NCI-H1417 (cell line): Measurements from ENCODE around the gene CDC27.
A peak's percentile ranks its signal among the peaks of the same experiment; 100 is the strongest.
"Not testable (repeated sequence)": the region's sequence is repeated elsewhere in the genome, so short reads cannot be mapped to it uniquely, and the experiment has no call there.

ENCODE experiments used
- DNase-seq, 3 experiments: peaks; one replicate each; lab custom pipeline; 2025; lab: John Stamatoyannopoulos, UW

The CDC27 gene

DNA sequence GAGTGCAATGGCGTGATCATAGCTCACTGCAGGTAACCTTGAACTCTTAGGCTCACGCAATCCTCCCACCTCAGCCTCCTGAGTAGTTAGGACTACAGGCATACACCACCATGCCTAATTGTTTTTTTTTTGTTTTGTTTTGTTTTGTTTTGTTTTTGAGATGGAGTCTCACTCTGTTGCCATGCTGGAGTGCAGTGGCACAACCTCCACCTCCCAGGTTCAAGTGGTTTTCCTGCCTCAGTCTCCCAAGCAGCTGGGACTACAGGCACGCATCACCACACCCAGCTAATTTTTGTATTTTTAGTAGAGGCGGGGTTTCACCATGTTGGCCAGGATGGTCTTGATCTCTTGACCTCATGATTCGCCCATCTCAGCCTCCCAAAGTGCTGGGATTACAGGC is 54.7 kb downstream of the CDC27 start:
- DNase-seq, result not testable (repeated sequence)

DNA sequence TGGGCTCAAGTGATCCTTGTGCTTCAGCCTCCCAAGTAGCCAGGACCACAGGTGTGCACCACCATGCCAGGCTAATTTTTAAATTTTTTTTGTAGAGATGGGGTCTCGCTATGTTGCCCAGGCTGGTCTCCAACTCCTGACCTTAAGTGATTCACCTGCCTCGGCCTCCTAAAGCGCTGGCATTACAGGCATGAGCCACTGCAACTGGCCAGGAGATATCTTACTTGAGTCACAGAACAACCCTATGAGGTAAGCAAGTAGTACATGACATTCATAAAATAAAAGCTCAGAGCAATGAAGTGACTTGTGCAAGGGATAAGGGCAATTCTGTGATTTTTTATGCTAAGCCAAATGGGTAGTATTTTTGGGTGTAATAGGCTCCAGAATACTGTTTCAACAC is 57.3 kb downstream of the CDC27 start:
- DNase-seq, result no peak

DNA sequence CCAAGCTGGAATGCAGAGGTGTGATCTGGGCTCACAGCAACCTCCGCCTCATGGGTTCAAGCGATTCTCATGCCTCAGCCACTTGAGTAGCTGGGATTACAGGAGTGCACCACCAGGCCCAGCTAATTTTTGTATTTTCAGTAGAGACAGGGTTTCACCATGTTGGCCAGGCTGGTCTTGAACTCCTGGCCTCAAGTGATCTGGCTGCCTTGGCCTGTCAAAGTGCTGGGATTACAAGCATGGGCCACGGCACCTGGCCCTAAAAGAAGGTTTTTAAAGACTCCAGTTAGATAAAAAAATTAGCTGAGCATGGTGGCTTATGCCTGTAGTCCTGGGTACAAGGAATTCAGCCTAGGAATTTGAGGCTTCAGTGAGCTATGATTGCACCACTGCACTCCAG is 62.3 kb downstream of the CDC27 start:
- DNase-seq, result not testable (repeated sequence)

DNA sequence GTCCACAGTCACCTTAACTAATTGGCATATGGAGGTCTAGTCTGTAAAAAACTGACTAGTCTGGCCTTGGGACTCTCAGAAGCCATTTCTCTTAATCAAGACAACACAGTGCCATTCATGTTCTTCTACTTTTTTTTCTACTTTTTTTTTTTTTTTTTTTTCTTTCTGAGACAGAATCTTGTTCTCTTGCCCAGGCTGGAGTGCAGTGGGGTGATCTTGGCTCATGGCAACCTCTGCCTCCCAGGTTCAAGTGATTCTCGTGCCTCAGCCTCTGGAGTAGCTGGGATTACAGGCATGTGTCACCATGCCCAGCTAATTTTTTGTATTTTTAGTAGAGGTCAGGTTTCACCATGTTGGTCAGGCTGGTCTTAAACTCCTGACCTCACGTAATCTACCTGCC is 65.8 kb downstream of the CDC27 start:
- not testable (repeated sequence) for DNase-seq

DNA sequence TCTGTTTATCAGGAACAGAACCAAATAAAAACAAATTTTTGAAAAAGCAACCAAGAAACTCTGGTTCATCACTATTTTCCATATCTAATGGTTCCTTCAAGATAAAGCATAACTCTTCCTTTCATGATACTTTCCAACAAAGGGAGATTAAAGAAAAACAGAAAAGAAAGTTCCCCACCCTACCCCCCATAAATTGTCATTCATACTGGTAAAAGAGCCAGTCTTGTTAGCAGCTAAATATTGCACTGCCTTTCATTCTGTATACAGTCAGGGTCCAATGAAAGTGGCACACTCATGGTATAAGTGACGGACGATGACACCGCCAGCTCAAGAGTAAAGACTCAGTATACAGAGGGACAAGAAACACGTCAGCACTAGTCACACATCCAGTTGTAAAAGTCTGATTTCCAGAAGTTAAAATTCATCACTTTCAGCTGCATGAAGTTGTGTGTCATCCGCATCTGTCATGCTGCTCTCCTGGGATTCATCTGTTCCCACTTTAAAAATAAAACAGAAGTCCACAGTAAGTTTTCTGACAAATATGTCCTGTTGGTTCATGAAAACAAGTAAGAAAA is 68.5 kb downstream of the CDC27 start:
- no peak for DNase-seq

DNA sequence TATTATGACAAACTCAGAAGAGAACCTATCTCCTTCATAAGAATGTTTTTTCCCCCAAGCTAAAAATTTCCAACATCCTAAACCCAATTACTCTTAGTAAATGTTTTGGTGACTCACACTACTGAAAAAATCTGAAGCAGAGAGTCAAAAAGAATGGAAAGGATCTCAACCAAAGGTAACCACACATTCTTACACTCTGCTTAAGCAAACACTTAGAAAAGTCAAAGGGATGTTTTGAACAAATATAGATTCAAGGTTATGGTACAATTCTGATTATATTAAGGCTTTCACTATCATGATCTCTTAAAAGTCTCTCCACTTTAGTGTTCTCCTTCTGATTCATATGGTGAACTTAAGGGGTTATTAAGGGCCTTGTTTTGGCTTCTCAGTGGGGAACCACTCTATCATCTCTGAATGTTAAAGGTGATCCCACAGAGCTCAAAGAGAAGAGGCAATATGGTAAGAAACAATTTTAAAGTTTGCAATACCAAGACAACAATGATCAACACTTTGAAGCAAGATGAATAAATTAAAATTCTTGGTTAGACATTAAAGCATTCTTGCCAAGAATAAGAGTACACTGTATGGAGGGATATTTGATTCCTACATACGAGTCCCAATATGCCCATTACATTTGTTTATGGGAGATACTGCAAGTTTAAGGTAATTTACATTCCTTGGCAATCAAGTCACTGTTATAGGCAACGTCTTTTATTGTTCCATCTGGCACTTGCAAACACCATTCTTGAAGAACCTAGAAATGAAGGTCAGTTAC is 69.2 kb downstream of the CDC27 start:
- DNase-seq, result no peak

DNA sequence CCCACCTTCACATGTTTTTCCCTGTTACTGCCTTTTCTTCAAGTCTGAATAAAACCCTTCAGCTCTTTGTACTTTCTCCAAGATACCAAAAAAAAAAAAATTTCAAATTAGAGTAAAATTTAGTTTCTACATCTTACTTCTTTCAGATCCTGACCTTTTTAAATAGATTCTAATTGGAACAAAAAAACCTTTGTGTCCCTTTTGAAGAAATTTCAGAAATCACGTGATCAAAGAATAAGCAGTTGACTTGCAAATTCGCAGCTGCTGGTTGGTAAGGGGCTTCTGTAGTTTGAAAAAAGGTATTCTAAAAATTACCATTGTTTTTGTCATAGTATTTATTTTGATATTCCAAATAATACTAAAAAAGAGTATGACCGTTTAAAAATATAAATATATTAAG is 71.7 kb downstream of the CDC27 start:
- DNase-seq, result no peak

DNA sequence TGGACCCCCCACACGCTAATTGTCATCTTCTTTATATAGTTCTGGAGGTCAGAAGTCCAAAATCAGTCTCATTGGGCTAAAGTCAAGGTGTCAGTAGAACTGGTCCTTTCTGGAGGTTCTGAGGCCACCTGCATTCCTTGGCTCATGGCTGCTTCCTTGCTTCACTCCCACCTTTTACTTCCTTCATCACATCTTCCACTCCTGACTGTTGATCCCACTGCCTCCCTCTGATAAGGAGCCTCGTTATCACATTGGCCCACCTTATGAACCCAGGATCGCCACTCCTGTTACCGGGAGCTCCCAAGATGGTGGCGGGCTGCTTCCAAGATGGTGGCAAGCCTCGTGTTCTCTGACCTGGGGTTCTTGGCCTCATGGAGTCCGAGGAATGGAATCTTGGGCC is 83.0 kb downstream of the CDC27 start:
- no peak for DNase-seq

DNA sequence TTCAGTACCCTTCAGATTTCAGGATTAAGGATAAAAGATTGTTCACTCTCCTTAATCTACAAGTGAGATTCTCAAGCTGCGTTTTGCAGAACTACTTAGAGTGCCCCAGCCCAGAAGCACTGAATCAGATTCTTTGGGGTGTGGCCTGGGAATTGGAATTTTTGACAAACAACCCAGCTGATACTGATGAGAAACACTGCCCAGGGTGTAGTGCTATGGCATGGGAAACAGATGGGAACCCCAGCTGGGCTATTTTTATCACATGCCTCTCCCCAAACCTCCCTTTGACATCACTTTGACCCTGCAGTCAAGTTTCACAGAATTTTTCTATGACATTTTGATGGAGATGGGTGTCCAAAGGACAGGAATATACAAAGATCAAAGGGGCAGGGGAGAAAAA is 83.8 kb downstream of the CDC27 start:
- DNase-seq, result not testable (repeated sequence)

DNA sequence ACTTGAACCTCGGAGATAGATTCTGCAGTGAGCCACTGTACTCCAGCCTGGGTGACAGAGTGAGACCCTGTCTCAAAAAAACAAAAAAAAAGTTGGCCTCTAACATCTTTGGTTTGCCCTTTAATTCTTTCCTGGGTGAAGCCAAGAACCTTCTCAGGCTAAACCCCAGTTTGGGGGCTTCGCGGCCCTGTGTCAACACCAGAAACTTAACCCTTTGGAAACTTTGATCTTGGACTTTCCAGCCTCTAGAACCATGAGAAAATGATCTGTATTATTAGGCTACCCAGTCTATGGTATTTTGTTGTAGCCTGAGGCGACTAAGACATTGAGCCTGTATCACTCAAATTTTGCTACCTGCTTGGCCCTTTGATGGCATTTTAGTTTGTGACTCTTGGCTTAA is 86.2 kb downstream of the CDC27 start:
- no peak for DNase-seq

DNA sequence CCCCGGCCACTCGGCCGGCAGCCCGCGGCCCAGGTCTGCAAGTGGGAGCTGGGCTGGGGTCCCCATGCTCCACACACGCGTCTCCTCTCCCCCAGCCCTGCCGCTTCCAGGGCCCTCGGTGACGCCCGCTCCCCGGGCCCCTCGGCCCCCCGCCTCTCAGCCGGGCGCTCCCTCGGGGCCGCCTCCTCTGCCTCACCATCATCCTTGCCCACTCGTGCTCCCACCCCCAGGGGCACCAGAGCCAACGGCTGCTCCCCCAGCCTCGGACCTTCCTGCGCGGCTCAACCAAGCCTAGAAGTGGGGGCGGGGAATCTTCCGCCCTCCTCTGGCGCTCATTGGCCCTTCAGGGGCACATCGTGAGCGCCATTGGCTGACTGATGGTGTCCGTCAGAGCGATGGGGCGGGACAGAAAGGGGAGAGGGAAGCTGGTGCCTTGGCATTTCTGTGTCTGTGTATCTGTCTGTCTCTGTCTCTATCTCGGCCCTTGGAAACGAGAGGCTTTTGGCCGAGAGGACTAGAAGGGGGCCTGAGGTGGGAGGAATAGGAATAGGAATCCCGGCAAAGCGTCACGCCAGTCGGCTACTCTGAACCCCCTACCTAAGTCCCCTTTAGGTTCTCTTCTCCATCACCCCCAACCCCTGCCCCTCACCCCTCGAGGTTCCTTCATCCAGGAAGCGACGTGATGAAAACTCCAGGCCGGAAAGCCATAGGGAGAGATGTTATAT is 88.9 kb downstream of the CDC27 start:
- peak; percentile 91 to 96 (median 95) for DNase-seq

DNA sequence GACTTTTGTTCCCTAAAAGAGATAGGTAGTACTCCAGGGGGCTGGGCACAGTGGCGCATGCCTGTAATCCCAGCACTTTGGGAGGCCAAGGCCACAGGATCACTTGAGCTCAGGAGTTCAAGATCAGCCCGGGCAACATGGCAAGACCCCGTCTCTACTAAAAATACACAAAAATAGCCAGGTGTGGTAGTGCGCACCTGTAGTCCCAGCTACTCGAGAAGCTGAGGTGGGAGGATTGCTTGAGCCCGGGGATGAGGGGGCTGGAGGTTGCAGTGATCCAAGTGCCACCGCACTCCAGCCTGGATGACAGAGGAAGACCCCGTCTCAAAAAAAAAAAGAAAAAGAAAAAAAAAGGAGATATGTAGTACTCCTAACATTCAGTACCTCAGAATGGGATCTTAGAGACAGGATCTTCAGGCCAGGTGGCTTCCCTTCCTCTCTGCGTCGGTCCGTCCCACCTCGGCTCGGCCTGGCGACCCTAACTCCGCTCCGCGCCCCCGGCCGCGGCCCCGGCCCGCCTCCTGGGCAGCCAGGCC is 89.6 kb downstream of the CDC27 start:
- DNase-seq, result peak in 1 of 3 experiments; percentile 22

DNA sequence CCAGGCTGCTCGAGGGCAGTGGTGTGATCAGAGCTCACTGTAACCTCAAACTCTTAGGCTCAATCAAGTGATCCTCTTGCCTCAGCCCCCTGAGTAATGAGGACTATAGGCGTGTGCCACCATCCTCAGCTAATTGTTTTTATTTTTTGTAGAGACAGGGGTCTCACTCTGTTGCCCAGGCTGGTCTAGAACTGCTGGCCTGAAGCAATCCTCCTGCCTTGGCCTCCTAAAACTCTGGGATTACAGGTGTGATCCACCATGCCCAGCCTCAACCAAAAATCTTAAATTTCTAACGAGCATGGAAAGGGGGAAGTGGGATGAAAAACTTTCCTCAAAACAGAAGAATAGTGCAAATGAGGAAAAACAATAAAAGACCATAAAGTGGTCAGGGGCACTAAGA is 92.8 kb downstream of the CDC27 start:
- DNase-seq, result no peak

DNA sequence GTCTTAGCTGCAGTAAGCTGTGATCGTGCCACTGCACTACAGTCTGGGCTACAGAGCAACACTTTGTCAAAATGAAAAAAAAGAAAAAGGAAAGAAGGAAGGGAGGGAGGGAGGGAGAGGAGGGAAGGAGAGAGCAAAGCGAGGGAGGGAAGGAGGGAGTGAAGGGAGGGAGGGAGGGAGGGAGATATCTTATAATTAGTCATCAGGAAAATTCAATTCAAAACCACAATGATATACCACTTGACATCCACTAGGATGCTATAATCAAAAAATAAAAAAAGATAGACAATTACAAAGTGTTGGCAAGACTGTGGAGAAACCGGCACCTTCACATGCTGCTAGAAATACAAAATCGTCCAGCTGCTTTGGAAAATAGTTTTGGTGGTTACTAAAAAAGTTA is 93.8 kb downstream of the CDC27 start:
- DNase-seq, result no peak

DNA sequence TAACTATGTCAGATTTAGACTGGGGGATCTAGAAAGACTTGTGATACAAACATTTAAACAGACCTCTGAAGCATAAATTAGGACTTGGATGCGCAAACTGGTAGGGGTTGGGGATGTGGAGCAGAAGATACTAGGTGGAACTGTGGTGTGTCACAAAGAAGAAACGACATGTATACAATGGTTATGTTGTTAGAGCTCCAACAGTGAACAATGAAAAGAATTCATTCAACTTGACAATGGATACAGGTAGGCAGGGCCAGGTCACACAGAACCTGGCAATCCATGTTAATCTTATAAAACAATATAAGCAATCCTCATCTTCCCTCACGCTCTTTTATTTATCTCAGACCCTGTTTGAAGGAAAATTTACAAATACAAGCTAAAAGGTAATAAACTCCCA is 102.0 kb downstream of the CDC27 start:
- DNase-seq, result no peak

DNA sequence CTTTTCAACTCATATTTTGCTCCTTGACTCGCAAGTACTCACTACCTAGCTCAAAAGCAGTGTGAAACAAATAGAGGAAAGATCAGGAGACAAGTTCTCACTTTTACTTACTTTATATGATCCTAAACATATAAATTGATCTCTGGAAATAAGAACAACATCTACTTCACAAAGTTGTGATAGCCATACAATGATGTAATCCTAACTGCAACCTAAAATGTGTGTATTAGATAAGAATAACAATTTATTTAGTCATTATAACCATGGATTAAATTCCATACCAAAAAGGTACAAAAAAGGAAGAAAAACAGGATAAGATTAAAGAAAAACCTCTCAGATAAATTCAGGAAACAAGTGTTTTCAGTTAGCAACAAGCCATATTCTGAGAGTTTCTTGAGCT is 103.4 kb downstream of the CDC27 start:
- DNase-seq, result no peak

DNA sequence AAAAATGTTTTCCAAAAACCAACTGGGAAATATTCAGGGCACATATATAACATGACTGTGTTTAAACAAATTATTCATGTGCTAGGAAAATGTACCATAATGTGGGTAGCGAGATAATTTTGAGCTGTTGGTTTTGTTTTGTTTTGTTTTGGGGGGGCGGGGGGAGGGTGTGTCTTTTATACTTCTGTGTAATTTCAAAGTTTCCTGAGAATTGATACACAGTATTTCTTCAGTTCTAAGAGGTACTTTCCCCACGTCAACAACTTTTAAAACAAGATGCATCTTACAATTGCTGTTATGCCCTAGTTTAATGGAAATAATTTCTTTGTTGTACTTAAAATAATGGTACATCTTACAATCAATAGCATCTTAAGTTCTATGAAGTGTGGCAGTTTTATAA is 110.3 kb downstream of the CDC27 start:
- DNase-seq, result no peak

DNA sequence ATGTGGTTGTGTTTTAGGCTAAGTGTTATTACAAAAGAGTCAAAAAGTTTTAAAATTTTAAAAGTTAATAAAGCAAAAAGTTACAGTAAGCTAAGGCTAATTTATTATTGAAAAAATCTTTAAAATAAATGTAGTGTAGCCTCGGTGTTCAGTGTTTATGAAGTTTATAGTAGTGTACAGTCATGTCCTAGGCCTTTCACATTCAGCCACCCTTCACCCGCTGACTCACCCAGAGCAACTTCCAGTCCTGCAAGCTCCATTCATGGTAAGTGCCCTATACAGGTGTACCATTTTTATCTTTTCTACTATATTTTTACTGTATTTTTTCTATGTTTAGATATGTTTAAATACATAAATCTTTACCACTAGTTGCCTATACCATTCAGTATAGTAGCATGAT is 111.5 kb downstream of the CDC27 start:
- no peak for DNase-seq

DNA sequence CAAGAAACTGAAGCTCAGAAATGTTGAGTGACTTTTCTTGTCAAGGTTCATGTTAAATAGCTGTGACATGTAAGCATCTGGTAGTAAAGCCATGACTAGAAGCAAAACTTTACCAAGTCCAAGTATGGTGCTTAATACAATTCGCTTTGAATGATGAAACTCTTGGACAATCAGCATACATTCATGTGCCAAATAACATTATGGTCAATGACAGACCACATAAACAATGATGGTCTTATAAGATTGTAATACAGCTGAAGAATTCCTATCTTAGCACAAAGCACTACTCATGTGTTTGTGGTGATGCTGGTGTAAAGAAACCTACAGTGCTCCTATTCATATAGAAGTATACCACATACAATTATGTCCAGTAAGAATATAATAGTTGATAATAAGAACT is 112.9 kb downstream of the CDC27 start:
- DNase-seq, result no peak

DNA sequence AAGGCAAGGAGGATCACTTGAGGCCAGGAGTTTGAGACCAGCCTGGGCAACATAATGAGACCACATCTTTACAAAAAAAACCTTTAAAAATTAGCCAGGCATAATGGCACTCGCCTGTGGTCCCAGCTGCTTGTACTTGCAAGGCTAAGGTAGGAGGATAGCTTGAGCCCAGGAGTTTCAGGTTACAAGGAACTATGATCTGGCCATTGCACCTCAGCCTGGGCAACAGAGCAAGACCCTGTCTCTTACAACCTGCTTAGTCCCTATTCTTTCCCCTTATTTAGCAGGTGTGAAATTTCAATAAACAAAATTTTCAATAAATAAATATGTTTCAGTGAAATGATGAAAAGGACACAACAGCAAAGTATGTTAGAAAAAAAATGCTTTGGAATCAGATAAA is 114.7 kb downstream of the CDC27 start:
- not testable (repeated sequence) for DNase-seq

DNA sequence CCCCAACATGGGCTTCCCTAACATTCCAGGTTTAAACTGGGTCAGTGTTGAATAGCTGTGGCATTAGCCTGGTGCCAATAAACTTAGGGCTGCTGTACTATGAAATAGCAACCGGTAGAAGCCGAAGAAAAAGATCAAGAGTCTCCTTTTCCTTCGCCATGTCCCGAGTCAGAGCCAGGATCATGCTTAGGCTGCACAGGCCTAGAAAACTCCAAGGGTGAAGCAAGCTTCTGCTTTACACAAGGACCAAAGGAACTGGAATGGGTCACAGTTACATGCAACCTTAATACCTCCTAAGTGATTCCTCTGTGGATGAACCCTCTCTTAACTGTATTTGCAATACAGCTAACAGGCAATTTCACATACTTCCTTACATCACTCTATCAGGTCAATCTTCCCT is 115.5 kb downstream of the CDC27 start:
- not testable (repeated sequence) for DNase-seq

DNA sequence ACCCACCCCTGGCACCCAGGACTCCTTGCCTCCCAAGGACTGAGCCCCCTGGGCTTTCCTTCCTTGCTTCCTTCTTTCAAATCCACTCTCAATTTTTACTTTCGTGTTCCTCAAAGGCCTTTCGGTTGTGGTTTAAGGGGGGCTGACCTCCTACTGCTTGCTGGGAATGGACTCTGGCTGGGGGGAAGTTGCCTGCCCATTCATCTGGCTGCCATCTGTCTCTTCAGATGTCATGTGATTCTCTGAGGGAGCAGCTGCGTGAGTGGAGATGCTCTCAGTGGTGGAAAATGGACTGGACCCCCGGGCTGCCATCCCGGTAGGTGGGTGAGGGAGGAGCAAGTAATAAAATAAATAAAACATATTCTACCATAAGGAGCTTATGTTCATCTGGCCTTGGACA is 116.2 kb downstream of the CDC27 start:
- peak in 2 of 3 experiments; percentile 6 to 18 for DNase-seq

DNA sequence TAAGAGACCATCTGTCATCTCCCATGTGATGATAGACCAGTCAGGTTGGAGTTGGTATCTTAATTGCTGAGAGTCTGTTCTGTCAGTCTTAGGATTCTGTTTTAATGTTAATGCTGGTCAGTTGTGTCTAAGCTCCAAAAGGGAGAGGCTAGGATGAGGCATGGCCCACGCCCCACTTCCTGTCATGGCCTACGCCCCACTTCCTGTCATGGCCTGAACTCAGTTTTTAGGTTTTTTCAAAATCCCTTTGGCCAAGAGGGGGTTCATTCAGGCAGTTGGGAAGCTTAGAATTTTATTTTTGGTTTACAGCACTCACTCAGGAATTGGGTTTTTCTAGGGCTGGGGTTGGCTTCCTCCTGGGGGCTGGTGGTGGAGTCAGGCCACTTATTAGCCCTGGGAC is 117.9 kb downstream of the CDC27 start:
- not testable (repeated sequence) for DNase-seq
